K562 (cell line): ENCODE measurements around the gene RPL11. TPM values are rescaled to one million over a fixed set of nuclear protein-coding genes. Genes with fewer than 3 reads are reported as not detected.

Experiments used
- ATAC-seq: fragments of 200-7000 bp; cut with Tn5 transposase; 3 replicates; pipeline ENCODE4 v1.9.1; 2020; ENCODE audit warnings: moderate library complexity
- BruUV-seq: library from RNA; stranded (reverse); fragments of 400-500 nt; replicated peaks from 2 replicates; lab custom pipeline; 2021; lab: Mats Ljungman, UMichigan
- CTCF ChIA-PET: fragments of 300-600 bp; formaldehyde crosslinking; extraction: SDS; loops from one replicate; lab custom pipeline; 2021; ENCODE audit warnings: low intra/inter-chr PET ratio; lab: Yijun Ruan, JAX
- POLR2A ChIA-PET: fragments of 300-600, 350-650 bp; sonication (Branson Sonifier 250); formaldehyde crosslinking; extraction: SDS; loops from one replicate; lab custom pipeline; 2021; ENCODE audit warnings: antibody characterized with exemption, inconsistent platforms; lab: Yijun Ruan, JAX
- DNase-seq, 4 experiments: peaks; one replicate each; pipeline versions ENCODE4 v3.0.0 to v3.0.0-alpha.2; 2011 to 2018; ENCODE audit warnings: low spot score in 3 of 4, mixed read lengths in 3 of 4; ENCODE audit errors: extremely low read depth in 1 of 4
- FAIRE-seq: peaks from 2 replicates; lab custom pipeline; 2011; peaks lifted over from hg19 to GRCh38; lab: Jason Lieb, UNC
- H2AFZ ChIP-seq: 2 replicates; pipeline ENCODE4 v1.6.0; 2011; ENCODE audit warnings: low read depth, low read length, control low read depth, inconsistent platforms
- H3K27ac ChIP-seq: fragments of 200-600 bp; 3 replicates; pipeline ENCODE4 v1.8.0; 2011; ENCODE audit warnings: low read depth, mild to moderate bottlenecking, control low read depth, inconsistent platforms, low read length, moderate library complexity, mixed read lengths; ENCODE audit errors: extremely low read depth
- H3K27me3 ChIP-seq, 2 experiments: fragments of 300-600 bp in 1 of 2; 2 replicates in 1 of 2; 3 replicates in 1 of 2; pipeline versions ENCODE4 v1.6.0 to v1.8.0; 2011; ENCODE audit warnings: inconsistent platforms in 2 of 2, low read length in 2 of 2, mild to moderate bottlenecking in 1 of 2, mixed read lengths in 1 of 2, moderate library complexity in 1 of 2; ENCODE audit not compliant: control insufficient read depth in 2 of 2, insufficient read depth in 2 of 2
- H3K36me3 ChIP-seq: fragments of 300-600 bp; 3 replicates; pipeline ENCODE4 v1.8.0; 2011; ENCODE audit warnings: mild to moderate bottlenecking, low read length, inconsistent platforms; ENCODE audit not compliant: control insufficient read depth, insufficient read depth
- H3K4me1 ChIP-seq, 2 experiments: fragments of 200-600 bp in 1 of 2; replicated peaks in 1 of 2; 2 replicates in 1 of 2; 3 replicates in 1 of 2; pipeline versions ENCODE4 v1.5.1 to v1.8.0; 2011; ENCODE audit warnings: inconsistent platforms in 2 of 2, low read length in 2 of 2, mild to moderate bottlenecking in 1 of 2, mixed read lengths in 1 of 2, moderate library complexity in 1 of 2; ENCODE audit not compliant: control insufficient read depth in 2 of 2, insufficient read depth in 2 of 2
- H3K4me2 ChIP-seq: 2 replicates; pipeline ENCODE4 v1.6.1; 2011; ENCODE audit warnings: low read length, control low read depth, inconsistent platforms, mixed read lengths; ENCODE audit not compliant: insufficient read depth
- H3K4me3 ChIP-seq: fragments of 200-600 bp; sonication (generic), shearing (Covaris generic); 2 replicates; pipeline ENCODE4 v1.5.1; 2016; ENCODE audit warnings: control low read depth, inconsistent platforms
- H3K79me2 ChIP-seq: fragments of 200-600 bp; 3 replicates; pipeline ENCODE4 v1.8.0; 2011; ENCODE audit warnings: low read length, inconsistent platforms; ENCODE audit not compliant: control insufficient read depth, insufficient read depth
- H3K9ac ChIP-seq, 2 experiments: 2 replicates each; pipeline versions ENCODE4 v1.6.0 to v1.6.1; 2011; ENCODE audit warnings: low read depth in 2 of 2, low read length in 2 of 2, control low read depth in 1 of 2, inconsistent platforms in 1 of 2, mild to moderate bottlenecking in 1 of 2, mixed read lengths in 1 of 2; ENCODE audit not compliant: insufficient read depth in 1 of 2
- H3K9me1 ChIP-seq: one replicate; pipeline ENCODE4 v1.6.0; 2011; ENCODE audit warnings: inconsistent platforms, mild to moderate bottlenecking, low read length, moderate library complexity; ENCODE audit not compliant: control insufficient read depth, insufficient read depth
- H3K9me3 ChIP-seq: replicated peaks from 2 replicates; pipeline ENCODE4 v1.5.1; 2011; ENCODE audit warnings: low read depth, low read length, inconsistent platforms; ENCODE audit not compliant: control insufficient read depth, insufficient read depth
- H4K20me1 ChIP-seq: replicated peaks from 2 replicates; pipeline ENCODE4 v1.6.1; 2011; ENCODE audit warnings: low read length, inconsistent platforms, mixed read lengths; ENCODE audit not compliant: control insufficient read depth, insufficient read depth
- MEF2A ChIP-seq: IDR thresholded peaks from 2 replicates; pipeline ENCODE4 v1.6.1; 2011; ENCODE audit warnings: low read depth, mild to moderate bottlenecking, low read length, moderate library complexity; ENCODE audit not compliant: control insufficient read depth
- RBFOX2 ChIP-seq: fragments of 200-400 bp; formaldehyde crosslinking; IDR thresholded peaks from 2 replicates; pipeline ENCODE4 v1.6.1; 2017; ENCODE audit warnings: low read depth, mild to moderate bottlenecking, low read length, moderate library complexity
- STAT5A ChIP-seq: IDR thresholded peaks from 2 replicates; pipeline ENCODE4 v1.6.1; 2012; ENCODE audit warnings: low read length, inconsistent platforms, borderline replicate concordance
- WGBS: fragments of 100-300 bp; shearing (Covaris generic); methylation state at CpG from one replicate; pipeline ENCODE4 v1.1.6; 2016; ENCODE audit warnings: low coverage, mixed read lengths; ENCODE audit not compliant: insufficient coverage; ENCODE audit errors: missing lambda C conversion rate; 5-methylcytosine and 5-hydroxymethylcytosine counted together
- in situ Hi-C: fragments of 300-500 bp; cut with MboI; formaldehyde crosslinking; loops from 4 replicates; pipeline ENCODE4 v1.15.0; 2018; ENCODE audit warnings: inconsistent platforms, mixed read lengths
- intact Hi-C: fragments of 100-400 bp; cut with micrococcal nuclease; formaldehyde crosslinking; loops from 2 replicates; pipeline ENCODE4 v1.14.2; 2022
- polyA plus RNA-seq, 8 experiments: library from polyadenylated mRNA; depleted of rRNA in 4 of 8; stranded (reverse) in 5 of 8; unstranded in 3 of 8; fragments of >200 nt; fragmentation: Nextera tagmentation in 2 of 8; fragmentation: Illumina TruSeq in 1 of 8; extraction: Ambion mirVana in 2 of 8; extraction: Trizol in 1 of 8; gene quantifications; 2 replicates each; pipeline versions ENCODE4 v1.2.1 to v1.2.3, GENCODE V29; 2011 to 2014; ENCODE audit warnings: inconsistent platforms in 1 of 8, missing spikeins in 1 of 8
- total RNA-seq, 7 experiments: library from RNA; depleted of rRNA in 6 of 7; stranded (reverse); fragments of >200 nt in 6 of 7; fragmentation: Illumina TruSeq in 2 of 7; extraction: Trizol in 2 of 7; gene quantifications; 2 replicates each; pipeline versions ENCODE4 v1.2.1 to v1.2.3, GENCODE V29; 2011 to 2021; ENCODE audit warnings: low replicate concordance in 1 of 7
- TF ChIP-seq, protein P1 (sequence below): IDR thresholded peaks from 2 replicates; pipeline ENCODE4 v1.6.1; 2016; ENCODE audit warnings: missing genetic modification characterization, missing compliant biosample characterization
- TF ChIP-seq, protein P2 (sequence below): sonication (generic); formaldehyde crosslinking; IDR thresholded peaks from 2 replicates; pipeline ENCODE4 v1.8.1; 2023; ENCODE audit warnings: mild to moderate bottlenecking, missing genetic modification reagents

The RPL11 gene
- total and polyA plus RNA-seq, 9 of the 15 experiments (the other 6 are each of a cell fraction or from before 2014, with no cell fraction given): 1,781 to 4,526 (median 3,111) TPM

DNA sequence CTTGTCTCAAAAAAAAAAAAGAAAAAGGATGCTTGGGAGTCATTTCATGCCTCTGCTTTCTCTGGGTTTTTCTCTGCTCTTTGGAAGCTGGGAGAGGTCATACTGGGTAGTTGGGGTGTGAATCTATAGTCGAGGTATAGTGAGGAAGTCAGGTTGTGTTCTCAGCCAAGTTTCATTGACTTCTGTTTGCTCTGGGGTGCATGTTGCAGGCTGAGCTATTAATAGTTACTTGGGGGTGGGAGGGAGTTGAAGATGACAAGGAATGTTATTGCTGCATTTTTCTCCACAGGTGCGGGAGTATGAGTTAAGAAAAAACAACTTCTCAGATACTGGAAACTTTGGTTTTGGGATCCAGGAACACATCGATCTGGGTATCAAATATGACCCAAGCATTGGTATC lies 2.8 kb downstream of the RPL11 start:
- no peak overlapping the region for H3K27ac ChIP-seq
- intact Hi-C loops: no loop called here
- H3K4me1 ChIP-seq: peaks cover 21 to 36% of the 10 kb centered on the region in 2 experiments; a peak in 4 of 5 replicates
- DNase-seq (no peak), FAIRE-seq (no peak), ATAC-seq (no peak)
- 0 out of 2 replicates have a peak, but pooled peaks have one; percentile 12 for TF ChIP-seq RBFOX2
- TF ChIP-seq MEF2A: peak; percentile 68; the same call in 1 of the 2 replicates
- 0 out of 2 replicates have a peak, but pooled peaks have one; percentile 12 for TF ChIP-seq STAT5A
- TF ChIP-seq, protein P1, sequence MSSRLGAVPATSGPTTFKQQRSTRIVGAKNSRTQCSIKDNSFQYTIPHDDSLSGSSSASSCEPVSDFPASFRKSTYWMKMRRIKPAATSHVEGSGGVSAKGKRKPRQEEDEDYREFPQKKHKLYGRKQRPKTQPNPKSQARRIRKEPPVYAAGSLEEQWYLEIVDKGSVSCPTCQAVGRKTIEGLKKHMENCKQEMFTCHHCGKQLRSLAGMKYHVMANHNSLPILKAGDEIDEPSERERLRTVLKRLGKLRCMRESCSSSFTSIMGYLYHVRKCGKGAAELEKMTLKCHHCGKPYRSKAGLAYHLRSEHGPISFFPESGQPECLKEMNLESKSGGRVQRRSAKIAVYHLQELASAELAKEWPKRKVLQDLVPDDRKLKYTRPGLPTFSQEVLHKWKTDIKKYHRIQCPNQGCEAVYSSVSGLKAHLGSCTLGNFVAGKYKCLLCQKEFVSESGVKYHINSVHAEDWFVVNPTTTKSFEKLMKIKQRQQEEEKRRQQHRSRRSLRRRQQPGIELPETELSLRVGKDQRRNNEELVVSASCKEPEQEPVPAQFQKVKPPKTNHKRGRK (tag): no peak
- TF ChIP-seq, protein P2, sequence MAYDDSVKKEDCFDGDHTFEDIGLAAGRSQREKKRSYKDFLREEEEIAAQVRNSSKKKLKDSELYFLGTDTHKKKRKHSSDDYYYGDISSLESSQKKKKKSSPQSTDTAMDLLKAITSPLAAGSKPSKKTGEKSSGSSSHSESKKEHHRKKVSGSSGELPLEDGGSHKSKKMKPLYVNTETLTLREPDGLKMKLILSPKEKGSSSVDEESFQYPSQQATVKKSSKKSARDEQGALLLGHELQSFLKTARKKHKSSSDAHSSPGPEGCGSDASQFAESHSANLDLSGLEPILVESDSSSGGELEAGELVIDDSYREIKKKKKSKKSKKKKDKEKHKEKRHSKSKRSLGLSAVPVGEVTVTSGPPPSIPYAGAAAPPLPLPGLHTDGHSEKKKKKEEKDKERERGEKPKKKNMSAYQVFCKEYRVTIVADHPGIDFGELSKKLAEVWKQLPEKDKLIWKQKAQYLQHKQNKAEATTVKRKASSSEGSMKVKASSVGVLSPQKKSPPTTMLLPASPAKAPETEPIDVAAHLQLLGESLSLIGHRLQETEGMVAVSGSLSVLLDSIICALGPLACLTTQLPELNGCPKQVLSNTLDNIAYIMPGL (CRISPR knock-in tag): no peak
- in situ Hi-C loops: no loop called here
- peaks cover 76% of the 10 kb centered on the region for H3K36me3 ChIP-seq
- H2AFZ ChIP-seq: no peak overlapping the region
- H3K4me2 ChIP-seq: peak overlapping the region; percentile 99
- BruUV-seq: no TSS peak
- ChIA-PET POLR2A (interaction anchor here (0.6 to 3.1 kb wide), 11 partner anchors 10 to 243 kb away, joined by 3 to 16 read pairs (median 4); partner anchors contain the start of gene ELOA), CTCF (no interaction called here)
- no peaks in the 10 kb centered on the region for H3K27me3 ChIP-seq
- WGBS: 76% methylated on average over 3 of the region's 3 CpGs
- peak overlapping the region; percentile 53 to 98; a peak in 2 of 4 replicates for H3K9ac ChIP-seq
- H3K9me3 ChIP-seq: no peaks in the 10 kb centered on the region; the same call in 1 of the 2 replicates
- peaks cover 63% of the 10 kb centered on the region for H4K20me1 ChIP-seq
- peaks cover 79% of the 10 kb centered on the region for H3K79me2 ChIP-seq
- peak overlapping the region; percentile 85; the same call in 1 of the 2 replicates for H3K4me3 ChIP-seq
- H3K9me1 ChIP-seq: peaks cover 6% of the 10 kb centered on the region
